Measurements from ENCODE around the gene MYOM3. TPM values are rescaled to one million over a fixed set of nuclear protein-coding genes. Genes with fewer than 3 reads are reported as not detected.

The MYOM3 gene
- not detected in 2 replicates for total RNA-seq

DNA sequence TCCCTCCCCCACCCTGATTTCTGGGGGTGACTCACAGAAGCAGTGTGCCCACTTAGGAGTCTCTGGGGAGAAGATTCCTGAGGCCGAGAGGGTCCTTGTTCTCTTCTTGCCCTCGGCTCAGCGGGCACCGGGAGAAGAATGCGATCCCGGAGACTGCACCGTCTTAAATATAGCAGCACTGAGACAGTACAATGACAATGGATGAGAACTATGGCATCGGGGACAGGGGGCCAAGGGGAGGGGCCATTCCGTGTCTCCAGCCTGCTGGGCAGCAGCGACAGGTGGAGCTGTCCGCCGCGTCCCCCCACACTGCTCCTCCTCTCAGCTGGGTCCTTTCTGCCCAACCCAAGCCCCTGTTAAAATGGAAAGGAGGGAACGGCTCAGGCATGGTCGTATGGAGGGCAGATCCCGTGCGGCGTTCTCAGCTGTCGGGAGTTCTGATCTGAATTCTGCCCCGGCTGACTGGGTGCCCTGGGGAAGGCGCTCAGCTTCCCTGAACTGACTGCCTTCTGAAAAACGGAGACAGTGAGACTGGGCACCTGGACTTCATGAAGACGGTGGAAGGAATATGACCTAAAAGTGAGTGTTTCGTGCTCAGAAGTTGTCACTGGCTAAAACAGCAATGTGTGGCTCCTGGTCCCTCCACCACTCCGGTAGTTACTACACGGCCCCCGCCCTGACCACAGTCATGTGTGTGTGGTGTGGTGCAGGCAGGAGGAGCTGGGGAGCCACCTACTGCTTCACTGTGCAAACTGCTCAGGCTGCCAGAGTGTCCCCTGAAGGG is at the start of gene MYOM3:
Gene MYOM3 (minus strand): TSS at position 140 of the 784 bp plus-strand sequence. CDS start 3,499 bp downstream, outside the sequence.

DNA sequence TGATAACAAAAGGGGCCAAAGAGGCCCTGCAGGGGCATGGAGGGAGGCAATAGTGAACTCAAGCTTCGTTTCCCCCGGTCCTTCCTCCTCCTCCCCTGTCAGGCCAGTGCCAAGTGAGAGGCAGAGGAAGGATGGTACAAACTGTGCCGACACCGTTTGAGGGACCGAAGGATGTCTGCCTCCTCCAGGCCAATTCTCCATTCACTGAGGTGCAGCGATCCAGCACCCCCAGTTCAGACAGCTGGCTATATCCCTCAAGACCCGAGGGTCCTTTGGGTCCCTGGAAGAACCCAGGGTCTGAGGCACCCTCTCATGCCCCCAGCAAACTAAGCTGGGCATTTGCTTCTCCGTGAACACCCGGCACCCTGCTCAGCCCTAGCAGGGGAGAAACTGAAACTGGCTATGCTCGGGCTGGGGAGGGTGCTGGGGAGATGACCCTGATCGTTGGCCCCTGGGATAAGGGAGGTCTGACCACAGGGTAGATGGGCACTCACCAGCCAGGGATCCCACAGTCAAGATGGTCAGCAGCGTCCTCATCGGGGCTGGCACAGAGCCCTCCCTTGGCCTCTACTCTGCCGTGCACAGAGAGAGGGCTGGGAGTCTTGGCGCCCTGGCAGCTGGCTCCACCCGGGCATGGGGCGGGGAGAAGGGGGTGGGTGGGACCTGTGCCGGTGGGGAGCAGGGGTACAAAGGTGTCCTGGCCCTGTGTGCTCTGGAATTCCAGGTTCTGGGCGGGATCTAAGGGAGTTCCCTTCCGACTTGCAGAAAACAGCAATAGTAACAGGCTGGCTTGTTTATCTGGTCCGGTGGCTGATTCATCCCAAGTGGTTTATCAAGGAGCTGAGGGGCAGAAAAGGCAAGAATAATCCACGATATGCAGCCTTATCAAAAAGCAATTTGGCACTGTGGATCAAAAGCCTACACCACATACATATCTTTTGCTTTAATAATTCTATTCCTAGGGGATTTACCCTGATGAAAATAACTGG is 30.9 kb upstream of the MYOM3 start, which contains the start of gene IL22RA1:
Gene IL22RA1 (minus strand): TSS at position 595 of the 989 bp plus-strand sequence. CDS start 58 bp downstream, at position 537.

Other genes starting within 250 kb of the MYOM3 start
- gene FUCA1, start 243.8 kb downstream of the MYOM3 start, total RNA-seq, result 10.5 and 11.8 TPM in 2 replicates
- gene CNR2, start 198.8 kb downstream of the MYOM3 start, total RNA-seq, result not detected in 2 replicates
- 56.1 and 74.7 TPM in 2 replicates for gene PNRC2, start 152.3 kb downstream of the MYOM3 start, total RNA-seq
- 45.0 and 52.2 TPM in 2 replicates for gene SRSF10, start 131.8 kb downstream of the MYOM3 start, total RNA-seq
- 0.16 TPM in 1 of 2 replicates, not detected in the other for gene IL22RA1, start 31.0 kb upstream of the MYOM3 start, total RNA-seq
- under 0.01 TPM in 1 of 2 replicates, not detected in the other for gene IFNLR1, start 75.2 kb upstream of the MYOM3 start, total RNA-seq
- not detected in 2 replicates for gene GRHL3, start 207.2 kb upstream of the MYOM3 start, total RNA-seq